ENCODE data around the gene SORBS1. TPM values are rescaled to one million over a fixed set of nuclear protein-coding genes. Genes with fewer than 3 reads are reported as not detected.

The SORBS1 gene
- total RNA-seq, 1 experiment from 2014 or later: 0.56 TPM

- BruUV-seq (replicated peaks): no TSS peak
- POLR2A ChIA-PET (ENCODE audit: low non-redundant PET): no interaction called here
- no peak for DNase-seq (ENCODE audit: low spot score)
These were observed 132.5 kb downstream of the SORBS1 start for GRCh38 chr10:95428701-95429100.

GRCh38 chr10:95426482-95426881 lies 134.7 kb downstream of the SORBS1 start:
- H3K9me3 ChIP-seq (ENCODE audit: low read depth, low read length, poor library complexity, severe bottlenecking): no peaks in the 10 kb centered on the region
- ChIA-PET CTCF (no interaction called here), POLR2A (ENCODE audit: low non-redundant PET) (no interaction called here)
- H3K27ac ChIP-seq (ENCODE audit: low read depth, low read length, poor library complexity, severe bottlenecking): no peak overlapping the region
- BruUV-seq (replicated peaks): no TSS peak
- H3K27me3 ChIP-seq (replicated peaks; ENCODE audit: insufficient read depth, low read depth, low read length, poor library complexity): peaks cover 23% of the 10 kb centered on the region
- no peaks in the 10 kb centered on the region for H3K36me3 ChIP-seq (ENCODE audit: insufficient read depth, low read length, poor library complexity, severe bottlenecking)
- TF ChIP-seq CTCF (conservative IDR thresholded peaks at IDR 0.05; ENCODE audit: low read depth, low read length): no peak
- no peak for TF ChIP-seq EZH2 (IDR thresholded peaks at IDR 0.05; ENCODE audit: borderline replicate concordance, low read depth, low read length, poor library complexity, severe bottlenecking)
- no peak for DNase-seq (ENCODE audit: low spot score)
- intact Hi-C loops (cut with micrococcal nuclease; ENCODE audit: unreplicated experiment): no loop called here
- H3K4me3 ChIP-seq (ENCODE audit: low read depth, low read length, poor library complexity, severe bottlenecking): no peak overlapping the region
- no peaks in the 10 kb centered on the region for H3K4me1 ChIP-seq (ENCODE audit: insufficient read depth, low read length, poor library complexity, severe bottlenecking)

More at GRCh38 chr10:95428701-95429100, 132.5 kb downstream of the SORBS1 start:
- H3K27me3 ChIP-seq (replicated peaks; ENCODE audit: insufficient read depth, low read depth, low read length, poor library complexity): peaks cover 18% of the 10 kb centered on the region
- intact Hi-C loops (cut with micrococcal nuclease; ENCODE audit: unreplicated experiment): no loop called here
- H3K27ac ChIP-seq (ENCODE audit: low read depth, low read length, poor library complexity, severe bottlenecking): no peak overlapping the region
- no peak overlapping the region for H3K4me3 ChIP-seq (ENCODE audit: low read depth, low read length, poor library complexity, severe bottlenecking)
- no peak for TF ChIP-seq EZH2 (IDR thresholded peaks at IDR 0.05; ENCODE audit: borderline replicate concordance, low read depth, low read length, poor library complexity, severe bottlenecking)
- no peak for TF ChIP-seq CTCF (conservative IDR thresholded peaks at IDR 0.05; ENCODE audit: low read depth, low read length)
- no peaks in the 10 kb centered on the region for H3K36me3 ChIP-seq (ENCODE audit: insufficient read depth, low read length, poor library complexity, severe bottlenecking)
- H3K4me1 ChIP-seq (ENCODE audit: insufficient read depth, low read length, poor library complexity, severe bottlenecking): no peaks in the 10 kb centered on the region
- H3K9me3 ChIP-seq (ENCODE audit: low read depth, low read length, poor library complexity, severe bottlenecking): no peaks in the 10 kb centered on the region
- CTCF ChIA-PET: interaction anchor here (0.7 kb wide), 1 partner anchor 156 kb away, joined by 3 read pairs; no protein-coding TSS in a partner anchor

- intact Hi-C loops (cut with micrococcal nuclease; ENCODE audit: unreplicated experiment): no loop called here
- DNase-seq (ENCODE audit: low spot score): no peak
- Histone ChIP-seq H3K4me3 (ENCODE audit: low read depth, low read length, poor library complexity, severe bottlenecking) (no peak overlapping the region), H3K9me3 (ENCODE audit: low read depth, low read length, poor library complexity, severe bottlenecking) (no peaks in the 10 kb centered on the region), H3K27me3 (replicated peaks; ENCODE audit: insufficient read depth, low read depth, low read length, poor library complexity) (peaks cover 23% of the 10 kb centered on the region), H3K27ac (ENCODE audit: low read depth, low read length, poor library complexity, severe bottlenecking) (no peak overlapping the region), H3K36me3 (ENCODE audit: insufficient read depth, low read length, poor library complexity, severe bottlenecking) (no peaks in the 10 kb centered on the region), H3K4me1 (ENCODE audit: insufficient read depth, low read length, poor library complexity, severe bottlenecking) (no peaks in the 10 kb centered on the region)
- POLR2A ChIA-PET (ENCODE audit: low non-redundant PET): no interaction called here
- no TSS peak for BruUV-seq (replicated peaks)
- TF ChIP-seq EZH2 (IDR thresholded peaks at IDR 0.05; ENCODE audit: borderline replicate concordance, low read depth, low read length, poor library complexity, severe bottlenecking): no peak
- no peak for TF ChIP-seq CTCF (conservative IDR thresholded peaks at IDR 0.05; ENCODE audit: low read depth, low read length)
- CTCF ChIA-PET: interaction anchor here (0.6 kb wide), 1 partner anchor 156 kb away, joined by 4 read pairs; no protein-coding TSS in a partner anchor
These were observed 135.3 kb downstream of the SORBS1 start for GRCh38 chr10:95425592-95426465.

Measured in A673 (cell line).